Keratinocyte (primary cell): ENCODE results near the gene RAI2. TPM values are rescaled to one million over a fixed set of nuclear protein-coding genes. Genes with fewer than 3 reads are reported as not detected.

ENCODE experiments used
- DNase-seq: peaks from one replicate; pipeline ENCODE4 v3.0.0-alpha.2; 2011; ENCODE audit warnings: low read depth, missing footprints, low spot score
- FAIRE-seq: peaks from 2 replicates; lab custom pipeline; 2011; peaks lifted over from hg19 to GRCh38; lab: Jason Lieb, UNC
- H2AFZ ChIP-seq: 2 replicates; pipeline ENCODE4 v1.6.0; 2012; ENCODE audit warnings: low read length, control low read depth, inconsistent platforms; ENCODE audit not compliant: control insufficient read depth
- H3K27ac ChIP-seq: 2 replicates; pipeline ENCODE4 v1.5.1; 2011; ENCODE audit warnings: low read length; ENCODE audit not compliant: control insufficient read depth, insufficient read depth
- H3K27me3 ChIP-seq: 3 replicates; pipeline ENCODE4 v1.6.0; 2011; ENCODE audit warnings: low read length; ENCODE audit not compliant: control insufficient read depth, insufficient read depth; ENCODE audit errors: extremely low read depth
- H3K36me3 ChIP-seq, 2 experiments: 2 replicates in 1 of 2; 3 replicates in 1 of 2; pipeline ENCODE4 v1.5.1; 2011; ENCODE audit warnings: low read length in 2 of 2, mild to moderate bottlenecking in 1 of 2; ENCODE audit not compliant: control insufficient read depth in 2 of 2, insufficient read depth in 2 of 2; ENCODE audit errors: extremely low read depth in 1 of 2
- H3K4me1 ChIP-seq: 3 replicates; pipeline ENCODE4 v1.5.1; 2011; ENCODE audit warnings: low read length; ENCODE audit not compliant: control insufficient read depth, insufficient read depth; ENCODE audit errors: extremely low read depth
- H3K4me2 ChIP-seq: 3 replicates; pipeline ENCODE4 v1.6.0; 2011; ENCODE audit warnings: low read depth, low read length; ENCODE audit not compliant: control insufficient read depth, insufficient read depth; ENCODE audit errors: extremely low read depth
- H3K4me3 ChIP-seq, 3 experiments: fragments of 200-600 bp in 1 of 3; sonication (generic) in 1 of 3; 2 replicates in 2 of 3; 3 replicates in 1 of 3; pipeline ENCODE4 v1.5.1; 2011 to 2016; ENCODE audit warnings: low read length in 3 of 3, mild to moderate bottlenecking in 3 of 3, control low read depth in 2 of 3, inconsistent platforms in 1 of 3, low read depth in 1 of 3, mixed read lengths in 1 of 3, mixed run types in 1 of 3, moderate library complexity in 1 of 3; ENCODE audit not compliant: control insufficient read depth in 2 of 3, insufficient read depth in 2 of 3; ENCODE audit errors: extremely low read depth in 1 of 3
- H3K79me2 ChIP-seq: 2 replicates; pipeline ENCODE4 v1.6.0; 2012; ENCODE audit warnings: low read length; ENCODE audit not compliant: control insufficient read depth, insufficient read depth
- H3K9ac ChIP-seq: 3 replicates; pipeline ENCODE4 v1.6.0; 2011; ENCODE audit warnings: low read length; ENCODE audit not compliant: control insufficient read depth, insufficient read depth; ENCODE audit errors: extremely low read depth
- H3K9me1 ChIP-seq: 3 replicates; pipeline ENCODE4 v1.6.0; 2011; ENCODE audit warnings: low read length; ENCODE audit not compliant: control insufficient read depth, insufficient read depth; ENCODE audit errors: extremely low read depth
- H3K9me3 ChIP-seq: 2 replicates; pipeline ENCODE4 v1.5.1; 2012; ENCODE audit warnings: low read depth, low read length; ENCODE audit not compliant: control insufficient read depth
- H4K20me1 ChIP-seq: 3 replicates; pipeline ENCODE4 v1.6.0; 2011; ENCODE audit warnings: low read length; ENCODE audit not compliant: control insufficient read depth, insufficient read depth; ENCODE audit errors: extremely low read depth
- CTCF ChIP-seq, 3 experiments: IDR thresholded peaks in 1 of 3; conservative IDR thresholded peaks in 1 of 3; optimal IDR thresholded peaks in 1 of 3; 2 replicates in 2 of 3; 3 replicates in 1 of 3; pipeline versions ENCODE3 to v1.5.1; 2011; ENCODE audit warnings: low read length in 3 of 3, mild to moderate bottlenecking in 3 of 3, moderate library complexity in 2 of 3, control low read depth in 1 of 3, inconsistent platforms in 1 of 3; ENCODE audit not compliant: insufficient read depth in 2 of 3; ENCODE audit errors: extremely low read depth in 1 of 3
- EZH2 ChIP-seq: IDR thresholded peaks from one replicate; pipeline ENCODE4 v1.6.1; 2012; ENCODE audit warnings: inconsistent platforms, mild to moderate bottlenecking, low read length, moderate library complexity
- dilution Hi-C: fragments of 300-500 bp; cut with MboI; formaldehyde crosslinking; loops from one replicate; pipeline ENCODE4 v1.7.0; 2020; ENCODE audit warnings: low sequenced_read_pairs; ENCODE audit not compliant: extremely low pct_ligation_motif_present
- polyA plus RNA-seq, 5 experiments: library from polyadenylated mRNA; depleted of rRNA in 3 of 5; stranded (reverse) in 3 of 5; stranded (forward) in 1 of 5; unstranded in 1 of 5; fragments of >200 nt; gene quantifications; 1 replicate in 1 of 5; 2 replicates in 3 of 5; 3 replicates in 1 of 5; pipeline versions ENCODE4 v1.2.1 to v1.2.3, GENCODE V29; 2011 to 2012; ENCODE audit warnings: missing spikeins in 2 of 5, low read depth in 1 of 5, low replicate concordance in 1 of 5

RAI2 gene
- polyA plus RNA-seq, 1 donor (not counting 4 experiments of a cell fraction or from before 2014, with no cell fraction given), result not detected

DNA sequence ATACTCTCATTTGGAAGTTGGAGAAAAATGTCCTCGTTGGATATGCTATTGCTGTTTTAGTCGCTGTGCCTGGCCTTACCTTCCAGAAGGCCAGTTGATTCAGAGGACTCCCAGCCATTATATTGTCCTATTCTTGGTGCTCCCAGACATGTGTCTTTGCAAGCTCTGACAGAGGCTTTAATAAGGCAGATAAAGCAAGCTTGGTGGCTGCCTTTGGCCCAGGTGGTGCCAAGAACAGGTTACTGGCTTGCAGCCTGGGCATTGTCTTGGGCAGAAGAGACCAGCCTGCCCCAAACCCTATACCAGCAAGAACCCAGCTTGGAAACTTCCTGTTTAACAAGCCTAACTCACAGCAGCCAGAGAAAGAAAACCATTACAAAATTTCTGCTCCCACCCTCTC, 16.9 kb downstream of the RAI2 start:
- Histone ChIP-seq H3K4me3 (no peak overlapping the region), H3K9me3 (no peaks in the 10 kb centered on the region), H2AFZ (no peak overlapping the region), H3K9ac (no peak overlapping the region), H3K27me3 (peaks cover 3% of the 10 kb centered on the region), H3K4me2 (no peak overlapping the region), H4K20me1 (no peaks in the 10 kb centered on the region), H3K36me3 (no peaks in the 10 kb centered on the region), H3K9me1 (no peaks in the 10 kb centered on the region), H3K27ac (no peak overlapping the region), H3K4me1 (no peaks in the 10 kb centered on the region), H3K79me2 (no peaks in the 10 kb centered on the region)
- FAIRE-seq (no peak), DNase-seq (no peak)
- dilution Hi-C loops, result no loop called here
- no peak for TF ChIP-seq CTCF (optimal IDR thresholded peaks at IDR 0.05 in 1 of 3, IDR thresholded peaks at IDR 0.05 in 1 of 3, conservative IDR thresholded peaks at IDR 0.05 in 1 of 3; ENCODE audit: extremely low read depth in 1 of 3, insufficient read depth in 2 of 3, low read length in 3 of 3)
- TF ChIP-seq EZH2, result no peak

- TF ChIP-seq CTCF (optimal IDR thresholded peaks at IDR 0.05 in 1 of 3, IDR thresholded peaks at IDR 0.05 in 1 of 3, conservative IDR thresholded peaks at IDR 0.05 in 1 of 3; ENCODE audit: extremely low read depth in 1 of 3, insufficient read depth in 2 of 3, low read length in 3 of 3), result no peak
- TF ChIP-seq EZH2, result no peak
- dilution Hi-C loops, result no loop called here
Measured at GRCh38 chrX:17842769-17843525, 18.2 kb downstream of the RAI2 start.

More at GRCh38 chrX:17842769-17843525, 18.2 kb downstream of the RAI2 start:
- H3K9me3 ChIP-seq, result no peaks in the 10 kb centered on the region
- no peaks in the 10 kb centered on the region for H3K4me1 ChIP-seq
- no peaks in the 10 kb centered on the region for H3K36me3 ChIP-seq
- no peaks in the 10 kb centered on the region for H3K79me2 ChIP-seq
- no peak overlapping the region for H3K4me3 ChIP-seq
- H3K27ac ChIP-seq, result no peak overlapping the region
- H3K27me3 ChIP-seq, result peaks cover 3% of the 10 kb centered on the region
- H2AFZ ChIP-seq, result no peak overlapping the region
- no peaks in the 10 kb centered on the region for H3K9me1 ChIP-seq
- H3K4me2 ChIP-seq, result no peak overlapping the region
- no peak overlapping the region for H3K9ac ChIP-seq
- no peaks in the 10 kb centered on the region for H4K20me1 ChIP-seq
- FAIRE-seq (no peak), DNase-seq (no peak)
